ENCODE data around the gene ATF3.

- TF ChIP-seq POLR2AphosphoS5 (IDR thresholded peaks at IDR 0.05) (no peak), POLR2A (IDR thresholded peaks at IDR 0.05) (no peak), EP300 (IDR thresholded peaks at IDR 0.05) (no peak)
- TF ChIP-seq, protein P1, sequence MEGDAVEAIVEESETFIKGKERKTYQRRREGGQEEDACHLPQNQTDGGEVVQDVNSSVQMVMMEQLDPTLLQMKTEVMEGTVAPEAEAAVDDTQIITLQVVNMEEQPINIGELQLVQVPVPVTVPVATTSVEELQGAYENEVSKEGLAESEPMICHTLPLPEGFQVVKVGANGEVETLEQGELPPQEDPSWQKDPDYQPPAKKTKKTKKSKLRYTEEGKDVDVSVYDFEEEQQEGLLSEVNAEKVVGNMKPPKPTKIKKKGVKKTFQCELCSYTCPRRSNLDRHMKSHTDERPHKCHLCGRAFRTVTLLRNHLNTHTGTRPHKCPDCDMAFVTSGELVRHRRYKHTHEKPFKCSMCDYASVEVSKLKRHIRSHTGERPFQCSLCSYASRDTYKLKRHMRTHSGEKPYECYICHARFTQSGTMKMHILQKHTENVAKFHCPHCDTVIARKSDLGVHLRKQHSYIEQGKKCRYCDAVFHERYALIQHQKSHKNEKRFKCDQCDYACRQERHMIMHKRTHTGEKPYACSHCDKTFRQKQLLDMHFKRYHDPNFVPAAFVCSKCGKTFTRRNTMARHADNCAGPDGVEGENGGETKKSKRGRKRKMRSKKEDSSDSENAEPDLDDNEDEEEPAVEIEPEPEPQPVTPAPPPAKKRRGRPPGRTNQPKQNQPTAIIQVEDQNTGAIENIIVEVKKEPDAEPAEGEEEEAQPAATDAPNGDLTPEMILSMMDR (IDR thresholded peaks at IDR 0.05), result no peak
Observed at GRCh38 chr1:212568978-212569537, 39.5 kb upstream of the ATF3 start.
